Endothelial cell of umbilical vein (primary cell): ENCODE results near the gene SIRPA. TPM values are rescaled to one million over a fixed set of nuclear protein-coding genes. Genes with fewer than 3 reads are reported as not detected.

Experiments used
- BruUV-seq: library from RNA; stranded (reverse); fragments of 400-500 nt; replicated peaks from 2 replicates; lab custom pipeline; 2021; lab: Mats Ljungman, UMichigan
- CTCF ChIA-PET: fragments of 300-600, 350-600 bp; sonication (Branson Sonifier 250); formaldehyde crosslinking; loops from one replicate; lab custom pipeline; 2021; ENCODE audit warnings: antibody characterized with exemption, inconsistent platforms; lab: Charles Lee
- POLR2A ChIA-PET: fragments of 300-600, 350-600 bp; sonication (Branson Sonifier 250); formaldehyde crosslinking; loops from one replicate; lab custom pipeline; 2021; ENCODE audit warnings: antibody characterized with exemption, inconsistent platforms; lab: Charles Lee
- DNase-seq: peaks from one replicate; pipeline ENCODE4 v3.0.0-alpha.2; 2011; ENCODE audit warnings: low read depth, low spot score
- FAIRE-seq: peaks from 2 replicates; lab custom pipeline; 2011; peaks lifted over from hg19 to GRCh38; lab: Jason Lieb, UNC
- H2AFZ ChIP-seq: 2 replicates; pipeline ENCODE4 v1.6.0; 2012; ENCODE audit warnings: low read depth, low read length, control low read depth, inconsistent platforms
- H3K27ac ChIP-seq: 2 replicates; pipeline ENCODE4 v1.5.1; 2011; ENCODE audit warnings: low read depth, mild to moderate bottlenecking, control low read depth, low read length, moderate library complexity; ENCODE audit not compliant: insufficient read depth
- H3K27me3 ChIP-seq, 2 experiments: 2 replicates each; pipeline versions ENCODE4 v1.6.0 to v1.6.1; 2011; ENCODE audit warnings: low read length in 2 of 2, mixed read lengths in 1 of 2; ENCODE audit not compliant: control insufficient read depth in 2 of 2, insufficient read depth in 2 of 2
- H3K36me3 ChIP-seq, 2 experiments: 2 replicates in 1 of 2; 3 replicates in 1 of 2; pipeline ENCODE4 v1.5.1; 2011; ENCODE audit warnings: low read length in 2 of 2, mild to moderate bottlenecking in 1 of 2, moderate library complexity in 1 of 2; ENCODE audit not compliant: control insufficient read depth in 2 of 2, insufficient read depth in 2 of 2; ENCODE audit errors: extremely low read depth in 1 of 2
- H3K4me1 ChIP-seq: 3 replicates; pipeline ENCODE4 v1.5.1; 2011; ENCODE audit warnings: mild to moderate bottlenecking, low read length; ENCODE audit not compliant: control insufficient read depth, insufficient read depth; ENCODE audit errors: extremely low read depth
- H3K4me2 ChIP-seq: 2 replicates; pipeline ENCODE4 v1.6.1; 2011; ENCODE audit warnings: low read length, control low read depth, mixed read lengths; ENCODE audit not compliant: insufficient read depth
- H3K4me3 ChIP-seq, 3 experiments: fragments of 200-600 bp in 1 of 3; sonication (generic), shearing (Covaris generic) in 1 of 3; replicated peaks in 1 of 3; 2 replicates each; pipeline ENCODE4 v1.5.1; 2011 to 2016; ENCODE audit warnings: control low read depth in 3 of 3, low read length in 3 of 3, mild to moderate bottlenecking in 2 of 3, inconsistent platforms in 1 of 3, low read depth in 1 of 3, moderate library complexity in 1 of 3; ENCODE audit not compliant: insufficient read depth in 1 of 3
- H3K79me2 ChIP-seq: 2 replicates; pipeline ENCODE4 v1.6.0; 2012; ENCODE audit warnings: low read length, inconsistent platforms; ENCODE audit not compliant: control insufficient read depth, insufficient read depth
- H3K9ac ChIP-seq: replicated peaks from 2 replicates; pipeline ENCODE3; 2011; ENCODE audit warnings: low read length, control low read depth; ENCODE audit not compliant: insufficient read depth; ENCODE audit errors: extremely low read depth
- H3K9me1 ChIP-seq: replicated peaks from 3 replicates; pipeline ENCODE4 v1.6.0; 2011; ENCODE audit warnings: mild to moderate bottlenecking, low read length; ENCODE audit not compliant: control insufficient read depth, insufficient read depth; ENCODE audit errors: extremely low read depth
- H3K9me3 ChIP-seq: replicated peaks from 2 replicates; pipeline ENCODE4 v1.5.1; 2012; ENCODE audit warnings: low read length, inconsistent platforms; ENCODE audit not compliant: control insufficient read depth, insufficient read depth
- H4K20me1 ChIP-seq: replicated peaks from 2 replicates; pipeline ENCODE3; 2011; ENCODE audit warnings: mild to moderate bottlenecking, low read length; ENCODE audit not compliant: control insufficient read depth, insufficient read depth; ENCODE audit errors: extremely low read depth
- CTCF ChIP-seq, 2 donors: IDR thresholded peaks; 1 replicate in 1 of 2; 2 replicates in 1 of 2; pipeline ENCODE4 v1.5.1; 2011; ENCODE audit warnings: low read length in 2 of 2, mild to moderate bottlenecking in 2 of 2, moderate library complexity in 2 of 2, control low read depth in 1 of 2, inconsistent platforms in 1 of 2, low read depth in 1 of 2; ENCODE audit not compliant: insufficient read depth in 1 of 2; ENCODE audit errors: extremely low read depth in 1 of 2
- EZH2 ChIP-seq: IDR thresholded peaks from 2 replicates; pipeline ENCODE4 v1.6.1; 2012; ENCODE audit warnings: borderline replicate concordance, low read depth, mild to moderate bottlenecking, moderate library complexity, low read length, inconsistent platforms; ENCODE audit not compliant: severe bottlenecking
- FOS ChIP-seq: IDR thresholded peaks from 2 replicates; pipeline ENCODE4 v1.6.1; 2011; ENCODE audit warnings: mild to moderate bottlenecking, low read length, moderate library complexity, borderline replicate concordance; ENCODE audit not compliant: insufficient read depth
- GATA2 ChIP-seq: IDR thresholded peaks from 2 replicates; pipeline ENCODE4 v1.7.0; 2011; ENCODE audit warnings: low read depth, mild to moderate bottlenecking, moderate library complexity, mixed read lengths, low read length; ENCODE audit not compliant: insufficient read length, insufficient read depth
- JUN ChIP-seq: IDR thresholded peaks from 2 replicates; pipeline ENCODE4 v1.6.1; 2011; ENCODE audit warnings: borderline replicate concordance, low read depth; ENCODE audit not compliant: insufficient read length, insufficient read depth
- MYC ChIP-seq: IDR thresholded peaks from one replicate; pipeline ENCODE4 v1.6.1; 2011; ENCODE audit warnings: mild to moderate bottlenecking, low read depth, low read length
- POLR2A ChIP-seq: IDR thresholded peaks from 2 replicates; pipeline ENCODE4 v1.6.1; 2012; ENCODE audit warnings: low read depth, mild to moderate bottlenecking, control low read depth, low read length
- POLR2AphosphoS5 ChIP-seq: IDR thresholded peaks from 2 replicates; pipeline ENCODE4 v1.6.1; 2012; ENCODE audit warnings: low read depth, mild to moderate bottlenecking, control low read depth, low read length, moderate library complexity; ENCODE audit not compliant: insufficient read depth
- dilution Hi-C: fragments of 300-500 bp; cut with MboI; formaldehyde crosslinking; loops from one replicate; pipeline ENCODE4 v1.15.0; 2019; ENCODE audit warnings: low sequenced_read_pairs; ENCODE audit not compliant: extremely low pct_ligation_motif_present
- intact Hi-C: fragments of 100-400 bp; cut with micrococcal nuclease; formaldehyde crosslinking; loops from one replicate; pipeline ENCODE4 v1.10.0; 2022
- polyA plus RNA-seq, 4 experiments: library from polyadenylated mRNA; depleted of rRNA in 3 of 4; stranded (reverse) in 3 of 4; unstranded in 1 of 4; fragments of >200 nt; gene quantifications; 2 replicates each; pipeline versions ENCODE4 v1.2.1 to v1.2.3, GENCODE V29; 2011 to 2012; ENCODE audit warnings: missing spikeins in 1 of 4
- total RNA-seq: library from RNA; stranded (reverse); gene quantifications from 2 replicates; pipeline ENCODE4 v1.2.3, GENCODE V29; 2021
- TF ChIP-seq, protein P1 (sequence below): IDR thresholded peaks from 2 replicates; pipeline ENCODE4 v1.6.1; 2011; ENCODE audit not compliant: insufficient read depth, insufficient read length

The SIRPA gene
- total and polyA plus RNA-seq, 2 donors (not counting 3 experiments of a cell fraction or from before 2014, with no cell fraction given): 29.9 to 59.2 TPM

GRCh38 chr20:1922786-1923185 is 27.6 kb downstream of the SIRPA start:
- Histone ChIP-seq H3K4me2 (no peak overlapping the region), H3K4me3 (no peak overlapping the region), H3K9me3 (no peaks in the 10 kb centered on the region), H3K79me2 (no peaks in the 10 kb centered on the region), H3K4me1 (no peaks in the 10 kb centered on the region), H3K9me1 (no peaks in the 10 kb centered on the region), H3K36me3 (peaks cover 0 to 4% of the 10 kb centered on the region in 2 experiments), H2AFZ (no peak overlapping the region), H3K27ac (no peak overlapping the region), H3K27me3 (no peaks in the 10 kb centered on the region), H4K20me1 (no peaks in the 10 kb centered on the region), H3K9ac (no peak overlapping the region)
- intact Hi-C loops: no loop called here
- TF ChIP-seq, protein P1, sequence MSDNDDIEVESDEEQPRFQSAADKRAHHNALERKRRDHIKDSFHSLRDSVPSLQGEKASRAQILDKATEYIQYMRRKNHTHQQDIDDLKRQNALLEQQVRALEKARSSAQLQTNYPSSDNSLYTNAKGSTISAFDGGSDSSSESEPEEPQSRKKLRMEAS: no peak
- dilution Hi-C loops: no loop called here
- BruUV-seq: no TSS peak
- ChIA-PET CTCF (no interaction called here), POLR2A (no interaction called here)
- FAIRE-seq (no peak), DNase-seq (no peak)

DNA sequence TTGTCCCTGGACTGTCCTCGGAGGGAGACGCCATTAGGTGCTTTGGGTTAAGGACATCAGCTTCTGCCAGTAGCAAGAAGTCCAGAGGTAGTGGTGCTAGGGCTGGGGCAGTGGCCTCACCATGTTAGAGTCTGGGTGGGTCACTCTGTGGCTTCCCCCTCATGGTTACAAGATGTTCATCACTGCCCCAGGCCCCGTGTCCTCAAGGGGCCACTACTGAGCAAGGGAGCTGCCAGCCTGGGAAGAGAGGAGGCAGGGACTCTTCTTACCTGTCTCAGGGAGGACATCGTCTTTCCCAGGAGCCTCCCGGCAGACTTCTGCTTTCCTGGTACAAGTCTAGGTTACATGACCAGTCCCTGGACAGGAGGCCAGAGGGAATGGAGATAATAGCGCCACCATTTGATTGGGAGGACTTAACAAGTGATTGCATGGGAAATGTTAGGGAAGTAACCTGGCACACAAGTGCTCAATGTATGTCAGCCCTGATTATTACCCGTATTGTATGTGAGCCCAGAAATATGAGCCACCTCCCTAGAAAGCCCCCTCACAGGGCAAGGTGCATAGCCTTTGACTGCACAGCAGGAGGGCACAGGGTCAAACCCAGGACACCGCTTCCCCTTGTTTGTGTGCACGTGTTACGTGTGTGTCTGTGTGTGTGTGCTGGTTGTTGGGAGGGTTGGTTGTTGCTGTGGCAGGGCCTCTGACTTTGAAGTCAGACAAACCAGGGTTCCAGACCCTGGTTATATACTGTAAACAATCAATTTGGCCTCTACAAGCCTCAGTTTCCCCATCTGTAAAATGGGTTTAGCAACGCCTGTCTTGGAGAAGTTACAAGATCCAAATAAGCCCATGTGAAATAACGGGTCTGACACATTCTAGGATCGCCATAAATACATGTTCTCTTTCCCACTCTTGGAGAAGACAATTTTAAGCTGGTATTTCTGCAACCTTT is 30.0 kb downstream of the SIRPA start:
- H3K9me1 ChIP-seq: no peaks in the 10 kb centered on the region
- H3K4me1 ChIP-seq: no peaks in the 10 kb centered on the region
- H2AFZ ChIP-seq: no peak overlapping the region
- FAIRE-seq (no peak), DNase-seq (no peak)
- no peak overlapping the region for H3K4me2 ChIP-seq
- no peaks in the 10 kb centered on the region for H3K9me3 ChIP-seq
- H3K4me3 ChIP-seq: no peak overlapping the region
- intact Hi-C loops (no loop called here), dilution Hi-C loops (no loop called here)
- no TSS peak for BruUV-seq
- no peaks in the 10 kb centered on the region for H4K20me1 ChIP-seq
- peaks cover 0 to 4% of the 10 kb centered on the region in 2 experiments for H3K36me3 ChIP-seq
- H3K9ac ChIP-seq: no peak overlapping the region
- no peak overlapping the region for H3K27ac ChIP-seq
- no peaks in the 10 kb centered on the region for H3K27me3 ChIP-seq
- TF ChIP-seq POLR2AphosphoS5 (no peak), POLR2A (no peak), JUN (no peak), EZH2 (no peak), MYC (no peak), FOS (no peak), CTCF (IDR thresholded peaks at IDR 0.05; ENCODE audit: extremely low read depth in 1 of 2, insufficient read depth in 1 of 2, low read depth in 1 of 2, low read length in 2 of 2) (no peak), GATA2 (no peak)
- TF ChIP-seq, protein P1: no peak
- CTCF ChIA-PET: interaction anchor here (1.4 to 1.6 kb wide), 3 partner anchors 14 to 123 kb away, joined by 3 to 4 read pairs (median 4); no protein-coding TSS in a partner anchor
- H3K79me2 ChIP-seq: no peaks in the 10 kb centered on the region
- POLR2A ChIA-PET: no interaction called here
